ENCODE measurements around the gene SBF2. TPM values are rescaled to one million over a fixed set of nuclear protein-coding genes. Genes with fewer than 3 reads are reported as not detected.

Gene SBF2
- polyA plus RNA-seq, 1 donor from 2014 or later = 53.4 TPM

- Histone ChIP-seq H3K27ac (ENCODE audit: low read length) (no peak overlapping the region), H2AFZ (ENCODE audit: low read depth, low read length) (no peak overlapping the region), H3K9me3 (ENCODE audit: low read length) (no peaks in the 10 kb centered on the region)
These were observed 470.1 kb downstream of the SBF2 start for GRCh38 chr11:9823887-9824385.

GRCh38 chr11:9823439-9823838, 470.6 kb downstream of the SBF2 start:
- no peaks in the 10 kb centered on the region for H4K20me1 ChIP-seq (ENCODE audit: insufficient read depth)
- no peaks in the 10 kb centered on the region for H3K27me3 ChIP-seq (ENCODE audit: insufficient read depth, low read depth, low read length)
- no peak for TF ChIP-seq EP300 (conservative IDR thresholded peaks at IDR 0.05; ENCODE audit: poor library complexity, severe bottlenecking)
- H3K9me3 ChIP-seq (ENCODE audit: low read length) = no peaks in the 10 kb centered on the region
- H3K27ac ChIP-seq (ENCODE audit: low read length) = no peak overlapping the region
- no peak overlapping the region for H2AFZ ChIP-seq (ENCODE audit: low read depth, low read length)
- H3K79me2 ChIP-seq (replicated peaks; ENCODE audit: insufficient read depth, low read length) = no peaks in the 10 kb centered on the region
- H3K36me3 ChIP-seq (ENCODE audit: insufficient read depth, low read length) = no peaks in the 10 kb centered on the region
- H3F3A ChIP-seq (ENCODE audit: insufficient read depth, low read length, poor library complexity, severe bottlenecking) = no peaks in the 10 kb centered on the region
- H3K4me2 ChIP-seq (ENCODE audit: low read length) = no peak overlapping the region
- H3K4me3 ChIP-seq (ENCODE audit: low read length) = no peak overlapping the region
- H3K9ac ChIP-seq (ENCODE audit: low read length) = no peak overlapping the region
- no peaks in the 10 kb centered on the region for H3K9me2 ChIP-seq (ENCODE audit: insufficient read depth, low read length)

More at GRCh38 chr11:9823887-9824385, 470.1 kb downstream of the SBF2 start:
- Histone ChIP-seq H3F3A (ENCODE audit: insufficient read depth, low read length, poor library complexity, severe bottlenecking) (no peaks in the 10 kb centered on the region), H3K9ac (ENCODE audit: low read length) (no peak overlapping the region), H3K9me2 (ENCODE audit: insufficient read depth, low read length) (no peaks in the 10 kb centered on the region), H3K79me2 (replicated peaks; ENCODE audit: insufficient read depth, low read length) (no peaks in the 10 kb centered on the region), H4K20me1 (ENCODE audit: insufficient read depth) (no peaks in the 10 kb centered on the region), H3K4me3 (ENCODE audit: low read length) (no peak overlapping the region), H3K27me3 (ENCODE audit: insufficient read depth, low read depth, low read length) (no peaks in the 10 kb centered on the region), H3K4me2 (ENCODE audit: low read length) (no peak overlapping the region), H3K36me3 (ENCODE audit: insufficient read depth, low read length) (no peaks in the 10 kb centered on the region)
- TF ChIP-seq TAF1 (IDR thresholded peaks at IDR 0.05; ENCODE audit: low read depth) (no peak), CTCF (IDR thresholded peaks at IDR 0.05; ENCODE audit: poor library complexity, severe bottlenecking) (no peak), REST (IDR thresholded peaks at IDR 0.05; ENCODE audit: borderline replicate concordance) (no peak), EP300 (conservative IDR thresholded peaks at IDR 0.05; ENCODE audit: poor library complexity, severe bottlenecking) (no peak), RAD21 (conservative IDR thresholded peaks at IDR 0.05) (no peak), SMC3 (conservative IDR thresholded peaks at IDR 0.05; ENCODE audit: poor library complexity) (no peak), EZH2 (IDR thresholded peaks at IDR 0.05; ENCODE audit: borderline replicate concordance, insufficient read depth, low read length, poor library complexity, severe bottlenecking) (no peak), MXI1 (conservative IDR thresholded peaks at IDR 0.05; ENCODE audit: poor library complexity, severe bottlenecking) (no peak), POLR2AphosphoS5 (IDR thresholded peaks at IDR 0.05) (no peak)
